ENCODE data around the gene CXCR2. TPM values are rescaled to one million over a fixed set of nuclear protein-coding genes. Genes with fewer than 3 reads are reported as not detected.

The CXCR2 gene
- total RNA-seq, 1 experiment from 2014 or later: not detected

GRCh38 chr2:218179782-218180181, 54.0 kb downstream of the CXCR2 start:
- no peak for DNase-seq
- no TSS peak for BruUV-seq (replicated peaks)
- Histone ChIP-seq H2AFZ (no peak overlapping the region), H3K4me1 (replicated peaks; ENCODE audit: insufficient read depth) (no peaks in the 10 kb centered on the region), H3K4me2 (no peak overlapping the region), H3K9me2 (ENCODE audit: insufficient read depth) (no peaks in the 10 kb centered on the region), H3K27ac (no peak overlapping the region), H3K4me3 (no peak overlapping the region), H3K36me3 (ENCODE audit: low read depth) (no peaks in the 10 kb centered on the region), H4K20me1 (ENCODE audit: insufficient read depth) (no peaks in the 10 kb centered on the region), H3F3A (ENCODE audit: insufficient read depth, low read depth) (no peaks in the 10 kb centered on the region), H3K79me2 (ENCODE audit: low read depth) (no peaks in the 10 kb centered on the region), H3K27me3 (ENCODE audit: insufficient read depth, low read depth) (peaks cover 13% of the 10 kb centered on the region; the same call in 1 of the 2 replicates), H3K9me3 (ENCODE audit: insufficient read depth, low read depth) (no peaks in the 10 kb centered on the region)
- POLR2A ChIA-PET (ENCODE audit: unreplicated experiment): no interaction called here
- TF ChIP-seq EZH2 (IDR thresholded peaks at IDR 0.05; ENCODE audit: low read depth): no peak
- CTCF ChIA-PET: no interaction called here
- intact Hi-C loops (cut with micrococcal nuclease; ENCODE audit: unreplicated experiment): loop anchor here (10.0 kb wide), 1 partner anchor 285 kb away; no protein-coding TSS in a partner anchor

GRCh38 chr2:218180467-218181114, 54.8 kb downstream of the CXCR2 start:
- no peak overlapping the region for H2AFZ ChIP-seq
- no peaks in the 10 kb centered on the region for H3K36me3 ChIP-seq (ENCODE audit: low read depth)
- no peaks in the 10 kb centered on the region for H3F3A ChIP-seq (ENCODE audit: insufficient read depth, low read depth)
- no peak for TF ChIP-seq CTCF (conservative IDR thresholded peaks at IDR 0.05)
- no peak for TF ChIP-seq EZH2 (IDR thresholded peaks at IDR 0.05; ENCODE audit: low read depth)
- H3K4me1 ChIP-seq (replicated peaks; ENCODE audit: insufficient read depth): no peaks in the 10 kb centered on the region
- no peaks in the 10 kb centered on the region for H3K79me2 ChIP-seq (ENCODE audit: low read depth)
- H3K4me2 ChIP-seq: no peak overlapping the region
- BruUV-seq (replicated peaks): no TSS peak
- H3K27ac ChIP-seq: no peak overlapping the region
- POLR2A ChIA-PET (ENCODE audit: unreplicated experiment): interaction anchor here (0.6 kb wide), 1 partner anchor 502 kb away, joined by 6 read pairs; no protein-coding TSS in a partner anchor
- no peaks in the 10 kb centered on the region for H3K9me2 ChIP-seq (ENCODE audit: insufficient read depth)
- H4K20me1 ChIP-seq (ENCODE audit: insufficient read depth): no peaks in the 10 kb centered on the region
- peaks cover 13% of the 10 kb centered on the region; the same call in 1 of the 2 replicates for H3K27me3 ChIP-seq (ENCODE audit: insufficient read depth, low read depth)
- no peak for DNase-seq
- H3K9me3 ChIP-seq (ENCODE audit: insufficient read depth, low read depth): no peaks in the 10 kb centered on the region
- CTCF ChIA-PET: no interaction called here
- no peak overlapping the region for H3K4me3 ChIP-seq
- intact Hi-C loops (cut with micrococcal nuclease; ENCODE audit: unreplicated experiment): loop anchor here (10.0 kb wide), 1 partner anchor 284 kb away; no protein-coding TSS in a partner anchor

GRCh38 chr2:218184331-218184730, 58.5 kb downstream of the CXCR2 start:
- Histone ChIP-seq H3K36me3 (ENCODE audit: low read depth) (no peaks in the 10 kb centered on the region), H3K27me3 (ENCODE audit: insufficient read depth, low read depth) (peaks cover 13% of the 10 kb centered on the region; the same call in 1 of the 2 replicates), H3K9me3 (ENCODE audit: insufficient read depth, low read depth) (no peaks in the 10 kb centered on the region), H2AFZ (no peak overlapping the region), H3K27ac (no peak overlapping the region), H3K4me1 (replicated peaks; ENCODE audit: insufficient read depth) (no peaks in the 10 kb centered on the region; the same call in 1 of the 2 replicates), H3K4me3 (no peak overlapping the region), H3K79me2 (ENCODE audit: low read depth) (no peaks in the 10 kb centered on the region), H3K9me2 (ENCODE audit: insufficient read depth) (no peaks in the 10 kb centered on the region), H3F3A (ENCODE audit: insufficient read depth, low read depth) (no peaks in the 10 kb centered on the region), H3K4me2 (no peak overlapping the region), H4K20me1 (ENCODE audit: insufficient read depth) (no peaks in the 10 kb centered on the region)
- TF ChIP-seq EZH2 (IDR thresholded peaks at IDR 0.05; ENCODE audit: low read depth) (no peak), CTCF (conservative IDR thresholded peaks at IDR 0.05) (no peak)
- ChIA-PET CTCF (no interaction called here), POLR2A (ENCODE audit: unreplicated experiment) (interaction anchor here (0.6 kb wide), 1 partner anchor 117 kb away, joined by 3 read pairs; no protein-coding TSS in a partner anchor)
- DNase-seq: no peak
- BruUV-seq (replicated peaks): no TSS peak
- intact Hi-C loops (cut with micrococcal nuclease; ENCODE audit: unreplicated experiment): loop anchor here (10.0 kb wide), 1 partner anchor 280 kb away; no protein-coding TSS in a partner anchor

Data from PC-9 (cell line).